KMS-11 (cell line): ENCODE measurements around the gene RBBP8NL.

Experiments
- H2AFZ ChIP-seq: fragments of 200-600 bp; sonication (generic); 2 replicates; pipeline ENCODE4 v1.6.1; 2016; ENCODE audit warnings: antibody characterized with exemption, mixed run types, low read depth
- H3K27ac ChIP-seq: fragments of 200-600 bp; sonication (generic); 2 replicates; pipeline ENCODE4 v1.6.1; 2016; ENCODE audit warnings: mild to moderate bottlenecking, mixed run types
- H3K27me3 ChIP-seq: fragments of 200-600 bp; sonication (generic); 2 replicates; pipeline ENCODE4 v1.6.1; 2017; ENCODE audit warnings: mild to moderate bottlenecking, low read depth, mixed run types, moderate library complexity; ENCODE audit not compliant: insufficient read depth
- H3K36me3 ChIP-seq: fragments of 200-600 bp; sonication (generic); 2 replicates; pipeline ENCODE4 v1.6.1; 2017; ENCODE audit warnings: mild to moderate bottlenecking, mixed run types; ENCODE audit not compliant: insufficient read depth
- H3K4me1 ChIP-seq: fragments of 200-600 bp; sonication (generic); 2 replicates; pipeline ENCODE4 v1.6.1; 2016; ENCODE audit warnings: mild to moderate bottlenecking, low read depth, mixed run types; ENCODE audit not compliant: poor library complexity, severe bottlenecking
- H3K4me2 ChIP-seq: fragments of 200-600 bp; sonication (generic); 2 replicates; pipeline ENCODE4 v1.7.0; 2016; ENCODE audit warnings: mild to moderate bottlenecking, mixed run types
- H3K4me3 ChIP-seq: fragments of 200-600 bp; sonication (generic); IDR thresholded peaks from 2 replicates; pipeline ENCODE4 v1.6.1; 2017; ENCODE audit warnings: low read depth, low read length, mixed read lengths; ENCODE audit not compliant: insufficient read depth
- H3K79me2 ChIP-seq: fragments of 200-600 bp; sonication (generic); 2 replicates; pipeline ENCODE4 v1.6.1; 2016; ENCODE audit warnings: low read depth, mixed run types; ENCODE audit not compliant: insufficient read depth
- H3K9ac ChIP-seq: fragments of 200-600 bp; sonication (generic); 2 replicates; pipeline ENCODE4 v1.6.1; 2016; ENCODE audit warnings: mild to moderate bottlenecking, mixed run types
- H4K20me1 ChIP-seq: fragments of 200-600 bp; sonication (generic); 2 replicates; pipeline ENCODE4 v1.6.1; 2016; ENCODE audit warnings: mild to moderate bottlenecking, mixed run types; ENCODE audit not compliant: insufficient read depth
- CTCF ChIP-seq: fragments of 200-600 bp; sonication (generic); conservative IDR thresholded peaks from 2 replicates; pipeline ENCODE4 v1.6.1; 2017; ENCODE audit warnings: low read depth, mild to moderate bottlenecking, antibody characterized with exemption, low read length, moderate library complexity, mixed read lengths

The RBBP8NL gene

GRCh38 chr20:62422636-62423325 lies 4.6 kb downstream of the RBBP8NL start:
- Histone ChIP-seq H3K4me2 (no peak overlapping the region), H3K27me3 (peaks cover 96% of the 10 kb centered on the region), H3K27ac (no peak overlapping the region), H3K9ac (no peak overlapping the region), H4K20me1 (no peaks in the 10 kb centered on the region), H3K36me3 (no peaks in the 10 kb centered on the region), H2AFZ (no peak overlapping the region), H3K4me1 (no peaks in the 10 kb centered on the region), H3K79me2 (no peaks in the 10 kb centered on the region), H3K4me3 (no peak overlapping the region)
- TF ChIP-seq CTCF: no peak

GRCh38 chr20:62421716-62421990 lies 5.7 kb downstream of the RBBP8NL start:
- Histone ChIP-seq H3K9ac (no peak overlapping the region), H3K79me2 (no peaks in the 10 kb centered on the region), H2AFZ (no peak overlapping the region), H3K27ac (no peak overlapping the region), H3K4me2 (no peak overlapping the region), H3K4me3 (no peak overlapping the region), H3K27me3 (peaks cover 90% of the 10 kb centered on the region), H3K36me3 (no peaks in the 10 kb centered on the region), H4K20me1 (no peaks in the 10 kb centered on the region), H3K4me1 (no peaks in the 10 kb centered on the region)
- no peak for TF ChIP-seq CTCF

DNA sequence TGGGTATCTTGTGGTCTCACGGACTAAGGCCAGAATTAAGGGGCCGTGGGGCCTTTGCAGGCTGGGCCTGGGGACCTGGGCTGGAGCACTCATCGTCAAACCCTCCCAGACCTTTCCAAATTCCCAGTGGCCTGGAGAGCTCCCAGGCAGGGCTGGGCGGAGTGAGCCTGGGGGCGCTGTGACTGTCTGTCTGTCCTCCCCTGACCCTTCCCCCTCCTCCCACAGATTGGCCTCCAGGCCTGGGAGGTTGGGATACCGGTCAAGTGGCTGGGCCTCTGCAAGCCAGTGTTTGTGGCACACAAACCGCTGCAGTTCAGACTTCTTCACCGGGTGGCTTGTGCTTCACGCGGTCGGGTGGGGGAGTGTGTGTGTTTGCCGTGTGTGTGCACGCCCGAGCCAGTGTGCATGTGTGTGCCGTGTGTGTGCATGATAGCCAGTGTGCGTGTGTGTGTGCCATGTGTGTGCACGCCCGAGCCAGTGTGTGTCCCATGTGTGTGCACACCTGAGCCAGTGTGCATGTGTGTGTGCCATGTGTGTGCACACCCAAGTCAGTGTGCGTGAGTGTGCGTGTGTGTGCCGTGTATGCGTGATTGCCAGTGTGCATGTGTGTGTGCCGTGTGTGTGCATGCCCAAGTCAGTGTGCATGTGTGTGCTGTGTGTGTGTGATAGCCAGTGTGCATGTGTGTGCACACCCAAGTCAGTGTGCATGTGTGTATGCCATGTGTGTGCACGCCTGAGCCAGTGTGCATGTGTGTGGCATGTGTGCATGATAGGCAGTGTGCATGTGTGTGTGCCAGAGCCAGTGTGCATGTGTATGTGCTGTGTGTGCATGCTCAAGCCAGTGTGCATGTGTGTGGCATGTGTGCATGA lies 6.3 kb downstream of the RBBP8NL start:
- H3K27ac ChIP-seq: no peak overlapping the region
- no peaks in the 10 kb centered on the region for H3K4me1 ChIP-seq
- H3K36me3 ChIP-seq: no peaks in the 10 kb centered on the region
- H3K9ac ChIP-seq: no peak overlapping the region
- no peak overlapping the region for H2AFZ ChIP-seq
- H3K4me3 ChIP-seq: no peak overlapping the region
- H3K27me3 ChIP-seq: peaks cover 90% of the 10 kb centered on the region
- no peaks in the 10 kb centered on the region for H4K20me1 ChIP-seq
- H3K4me2 ChIP-seq: no peak overlapping the region
- no peaks in the 10 kb centered on the region for H3K79me2 ChIP-seq
- TF ChIP-seq CTCF: no peak

- Histone ChIP-seq H2AFZ (no peak overlapping the region), H3K27ac (no peak overlapping the region), H3K79me2 (no peaks in the 10 kb centered on the region), H3K4me3 (no peak overlapping the region), H3K4me1 (no peaks in the 10 kb centered on the region), H3K9ac (no peak overlapping the region), H3K36me3 (no peaks in the 10 kb centered on the region), H4K20me1 (no peaks in the 10 kb centered on the region), H3K27me3 (peaks cover 90% of the 10 kb centered on the region), H3K4me2 (no peak overlapping the region)
- no peak for TF ChIP-seq CTCF
Measured at GRCh38 chr20:62419759-62420158, 7.6 kb downstream of the RBBP8NL start.
